Liver (tissue), 9 donors: Measurements from ENCODE around the gene HTR5A. TPM values are rescaled to one million over a fixed set of nuclear protein-coding genes. Genes with fewer than 3 reads are reported as not detected.

Experiments used
- DNase-seq: peaks from one replicate; pipeline ENCODE4 v3.0.0-alpha.2; 2017; ENCODE audit warnings: low spot score
- H3K27ac ChIP-seq, 2 donors: one replicate each; pipeline ENCODE4 v1.7.0; 2013; ENCODE audit warnings: inconsistent platforms in 2 of 2, low read length in 2 of 2, control low read depth in 1 of 2, low read depth in 1 of 2, mild to moderate bottlenecking in 1 of 2
- H3K27me3 ChIP-seq, 4 donors: one replicate each; pipeline versions ENCODE4 v1.6.1 to v1.7.0; 2013; ENCODE audit warnings: low read length in 3 of 4, inconsistent platforms in 1 of 4, mild to moderate bottlenecking in 1 of 4, moderate library complexity in 1 of 4; ENCODE audit not compliant: control insufficient read depth in 4 of 4, insufficient read depth in 4 of 4
- H3K36me3 ChIP-seq, 4 donors: one replicate each; pipeline versions ENCODE4 v1.6.1 to v1.7.0; 2013; ENCODE audit warnings: low read length in 3 of 4, mild to moderate bottlenecking in 3 of 4, low read depth in 1 of 4, moderate library complexity in 1 of 4; ENCODE audit not compliant: control insufficient read depth in 4 of 4, insufficient read depth in 3 of 4
- H3K4me1 ChIP-seq, 4 donors: one replicate each; pipeline versions ENCODE4 v1.6.1 to v1.7.0; 2013; ENCODE audit warnings: low read length in 3 of 4, mild to moderate bottlenecking in 3 of 4, moderate library complexity in 1 of 4; ENCODE audit not compliant: control insufficient read depth in 4 of 4, insufficient read depth in 4 of 4
- H3K4me3 ChIP-seq, 3 donors: one replicate each; pipeline versions ENCODE4 v1.6.1 to v1.7.0; 2013; ENCODE audit warnings: low read length in 3 of 3, control low read depth in 1 of 3, low read depth in 1 of 3, mild to moderate bottlenecking in 1 of 3
- H3K9ac ChIP-seq, 2 donors: one replicate each; pipeline ENCODE4 v1.7.0; 2013; ENCODE audit warnings: low read length in 2 of 2, mild to moderate bottlenecking in 2 of 2, moderate library complexity in 2 of 2, control low read depth in 1 of 2, low read depth in 1 of 2
- H3K9me3 ChIP-seq, 4 donors: one replicate each; pipeline versions ENCODE4 v1.6.1 to v1.7.0; 2013; ENCODE audit warnings: low read length in 3 of 4; ENCODE audit not compliant: control insufficient read depth in 4 of 4
- FOXA1 ChIP-seq: IDR thresholded peaks from 2 replicates; pipeline ENCODE4 v1.6.1; 2016; ENCODE audit warnings: antibody characterized with exemption
- FOXA2 ChIP-seq: IDR thresholded peaks from 2 replicates; pipeline ENCODE4 v1.6.1; 2016; ENCODE audit warnings: antibody characterized with exemption
- GABPA ChIP-seq, 2 donors: IDR thresholded peaks in 1 of 2; conservative IDR thresholded peaks in 1 of 2; 2 replicates each; pipeline ENCODE4 v1.6.1; 2016; ENCODE audit warnings: antibody characterized with exemption in 2 of 2, mild to moderate bottlenecking in 1 of 2, moderate library complexity in 1 of 2
- HNF4A ChIP-seq, 2 donors: conservative IDR thresholded peaks; 2 replicates each; pipeline ENCODE4 v1.6.1; 2016; ENCODE audit warnings: antibody characterized with exemption in 2 of 2, mild to moderate bottlenecking in 2 of 2
- HNF4G ChIP-seq: IDR thresholded peaks from 2 replicates; pipeline ENCODE4 v1.6.1; 2016; ENCODE audit warnings: antibody characterized with exemption
- JUND ChIP-seq, 2 donors: IDR thresholded peaks; 2 replicates each; pipeline ENCODE4 v1.6.1; 2016; ENCODE audit warnings: antibody characterized with exemption in 2 of 2
- NR2F2 ChIP-seq: IDR thresholded peaks from 2 replicates; pipeline ENCODE4 v1.6.1; 2016; ENCODE audit warnings: antibody characterized with exemption
- RAD21 ChIP-seq, 2 donors: IDR thresholded peaks; 2 replicates each; pipeline ENCODE4 v1.6.1; 2016; ENCODE audit warnings: antibody characterized with exemption in 2 of 2, mild to moderate bottlenecking in 2 of 2
- SP1 ChIP-seq: IDR thresholded peaks from 2 replicates; pipeline ENCODE4 v1.6.1; 2018; ENCODE audit warnings: antibody characterized with exemption, mild to moderate bottlenecking
- TAF1 ChIP-seq: conservative IDR thresholded peaks from 2 replicates; pipeline ENCODE4 v1.6.1; 2016; ENCODE audit warnings: antibody characterized with exemption, mild to moderate bottlenecking
- YY1 ChIP-seq: IDR thresholded peaks from 2 replicates; pipeline ENCODE4 v1.6.1; 2016; ENCODE audit warnings: antibody characterized with exemption, mild to moderate bottlenecking
- WGBS: extraction: QIAGEN DNeasy Blood & Tissue Kit; methylation state at CpG from one replicate; pipeline ENCODE4 v1.1.7; 2013; 5-methylcytosine and 5-hydroxymethylcytosine counted together
- polyA plus RNA-seq, 2 donors: library from polyadenylated mRNA; stranded (reverse) in 1 of 2; unstranded in 1 of 2; fragments of 200-250 nt in 1 of 2; fragments of >200 nt in 1 of 2; fragmentation: Nextera tagmentation in 1 of 2; extraction: Ambion mirVana in 1 of 2; gene quantifications; one replicate each; pipeline versions ENCODE4 v1.2.1 to v1.2.3, GENCODE V29; 2013 to 2015
- total RNA-seq, 2 donors: library from RNA; depleted of rRNA; stranded (reverse); fragments of >200 nt; gene quantifications; one replicate each; pipeline ENCODE4 v1.2.3, GENCODE V29; 2014
- TF ChIP-seq, protein P1 (sequence below): fragments of 150-350 bp; IDR thresholded peaks from 2 replicates; pipeline ENCODE4 v1.5.1; 2017; ENCODE audit warnings: improper control_type of control experiment, low read depth, low read length; ENCODE audit not compliant: missing input control
- TF ChIP-seq, protein P2 (sequence below): IDR thresholded peaks from 2 replicates; pipeline ENCODE4 v1.6.1; 2016; ENCODE audit warnings: antibody characterized with exemption
- TF ChIP-seq, protein P3 (sequence below): IDR thresholded peaks from 2 replicates; pipeline ENCODE4 v1.6.1; 2016; ENCODE audit warnings: antibody characterized with exemption
- TF ChIP-seq, protein P4 (sequence below): IDR thresholded peaks from 2 replicates; pipeline ENCODE4 v1.6.1; 2016; ENCODE audit warnings: antibody characterized with exemption, mild to moderate bottlenecking
- TF ChIP-seq, protein P5 (sequence below): IDR thresholded peaks from 2 replicates; pipeline ENCODE4 v1.6.1; 2016; ENCODE audit warnings: antibody characterized with exemption
- donor health status: healthy.
- donor health status: healthy.
- donor health status: healthy.
- donor health status: healthy.
- donor health status: healthy.

The HTR5A gene
- total and polyA plus RNA-seq, 4 donors = not detected

DNA sequence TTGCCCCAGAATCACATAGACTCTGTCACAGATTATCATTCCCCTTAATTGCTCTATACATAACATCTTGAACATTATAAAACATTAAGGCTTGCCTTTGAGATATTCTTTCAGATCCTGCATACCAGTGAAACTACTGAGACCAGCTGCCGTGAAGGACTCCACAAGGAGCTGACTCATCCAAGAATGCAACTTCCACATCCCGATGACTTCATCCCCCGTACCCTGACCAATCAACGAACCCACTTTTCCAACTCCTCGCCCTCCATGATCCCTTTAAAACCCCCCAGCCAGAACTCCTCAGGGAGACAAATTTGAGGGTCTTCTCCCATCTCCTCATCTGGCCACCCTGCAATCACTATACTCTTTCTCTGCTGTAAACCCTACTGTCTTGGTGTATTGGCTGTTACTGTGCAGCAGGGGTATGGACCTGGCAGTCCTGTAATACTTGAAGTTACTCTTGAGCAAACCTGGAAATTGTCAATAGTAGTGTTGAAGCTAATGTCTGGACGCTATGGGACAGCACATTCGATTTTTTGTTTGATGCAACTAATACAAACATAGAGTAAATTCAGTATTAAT is 49.8 kb downstream of the HTR5A start:
- peaks cover 0 to 7% (median 4%) of the 10 kb centered on the region in 4 donors for H3K9me3 ChIP-seq
- H3K27ac ChIP-seq = no peak overlapping the region
- DNase-seq = no peak
- TF ChIP-seq, protein P1, sequence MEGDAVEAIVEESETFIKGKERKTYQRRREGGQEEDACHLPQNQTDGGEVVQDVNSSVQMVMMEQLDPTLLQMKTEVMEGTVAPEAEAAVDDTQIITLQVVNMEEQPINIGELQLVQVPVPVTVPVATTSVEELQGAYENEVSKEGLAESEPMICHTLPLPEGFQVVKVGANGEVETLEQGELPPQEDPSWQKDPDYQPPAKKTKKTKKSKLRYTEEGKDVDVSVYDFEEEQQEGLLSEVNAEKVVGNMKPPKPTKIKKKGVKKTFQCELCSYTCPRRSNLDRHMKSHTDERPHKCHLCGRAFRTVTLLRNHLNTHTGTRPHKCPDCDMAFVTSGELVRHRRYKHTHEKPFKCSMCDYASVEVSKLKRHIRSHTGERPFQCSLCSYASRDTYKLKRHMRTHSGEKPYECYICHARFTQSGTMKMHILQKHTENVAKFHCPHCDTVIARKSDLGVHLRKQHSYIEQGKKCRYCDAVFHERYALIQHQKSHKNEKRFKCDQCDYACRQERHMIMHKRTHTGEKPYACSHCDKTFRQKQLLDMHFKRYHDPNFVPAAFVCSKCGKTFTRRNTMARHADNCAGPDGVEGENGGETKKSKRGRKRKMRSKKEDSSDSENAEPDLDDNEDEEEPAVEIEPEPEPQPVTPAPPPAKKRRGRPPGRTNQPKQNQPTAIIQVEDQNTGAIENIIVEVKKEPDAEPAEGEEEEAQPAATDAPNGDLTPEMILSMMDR = no peak
- TF ChIP-seq YY1 = no peak
- no peak for TF ChIP-seq TAF1
- no peak for TF ChIP-seq GABPA (IDR thresholded peaks at IDR 0.05 in 1 of 2, conservative IDR thresholded peaks at IDR 0.05 in 1 of 2)
- TF ChIP-seq, protein P2, sequence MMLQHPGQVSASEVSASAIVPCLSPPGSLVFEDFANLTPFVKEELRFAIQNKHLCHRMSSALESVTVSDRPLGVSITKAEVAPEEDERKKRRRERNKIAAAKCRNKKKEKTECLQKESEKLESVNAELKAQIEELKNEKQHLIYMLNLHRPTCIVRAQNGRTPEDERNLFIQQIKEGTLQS = no peak
- no peak for TF ChIP-seq RAD21 (IDR thresholded peaks at IDR 0.05)
- no peak for TF ChIP-seq FOXA2
- no peak for TF ChIP-seq HNF4A (conservative IDR thresholded peaks at IDR 0.05)
- TF ChIP-seq HNF4G = no peak
- TF ChIP-seq, protein P3, sequence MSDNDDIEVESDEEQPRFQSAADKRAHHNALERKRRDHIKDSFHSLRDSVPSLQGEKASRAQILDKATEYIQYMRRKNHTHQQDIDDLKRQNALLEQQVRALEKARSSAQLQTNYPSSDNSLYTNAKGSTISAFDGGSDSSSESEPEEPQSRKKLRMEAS = no peak
- TF ChIP-seq, protein P4, sequence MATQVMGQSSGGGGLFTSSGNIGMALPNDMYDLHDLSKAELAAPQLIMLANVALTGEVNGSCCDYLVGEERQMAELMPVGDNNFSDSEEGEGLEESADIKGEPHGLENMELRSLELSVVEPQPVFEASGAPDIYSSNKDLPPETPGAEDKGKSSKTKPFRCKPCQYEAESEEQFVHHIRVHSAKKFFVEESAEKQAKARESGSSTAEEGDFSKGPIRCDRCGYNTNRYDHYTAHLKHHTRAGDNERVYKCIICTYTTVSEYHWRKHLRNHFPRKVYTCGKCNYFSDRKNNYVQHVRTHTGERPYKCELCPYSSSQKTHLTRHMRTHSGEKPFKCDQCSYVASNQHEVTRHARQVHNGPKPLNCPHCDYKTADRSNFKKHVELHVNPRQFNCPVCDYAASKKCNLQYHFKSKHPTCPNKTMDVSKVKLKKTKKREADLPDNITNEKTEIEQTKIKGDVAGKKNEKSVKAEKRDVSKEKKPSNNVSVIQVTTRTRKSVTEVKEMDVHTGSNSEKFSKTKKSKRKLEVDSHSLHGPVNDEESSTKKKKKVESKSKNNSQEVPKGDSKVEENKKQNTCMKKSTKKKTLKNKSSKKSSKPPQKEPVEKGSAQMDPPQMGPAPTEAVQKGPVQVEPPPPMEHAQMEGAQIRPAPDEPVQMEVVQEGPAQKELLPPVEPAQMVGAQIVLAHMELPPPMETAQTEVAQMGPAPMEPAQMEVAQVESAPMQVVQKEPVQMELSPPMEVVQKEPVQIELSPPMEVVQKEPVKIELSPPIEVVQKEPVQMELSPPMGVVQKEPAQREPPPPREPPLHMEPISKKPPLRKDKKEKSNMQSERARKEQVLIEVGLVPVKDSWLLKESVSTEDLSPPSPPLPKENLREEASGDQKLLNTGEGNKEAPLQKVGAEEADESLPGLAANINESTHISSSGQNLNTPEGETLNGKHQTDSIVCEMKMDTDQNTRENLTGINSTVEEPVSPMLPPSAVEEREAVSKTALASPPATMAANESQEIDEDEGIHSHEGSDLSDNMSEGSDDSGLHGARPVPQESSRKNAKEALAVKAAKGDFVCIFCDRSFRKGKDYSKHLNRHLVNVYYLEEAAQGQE = no peak
- TF ChIP-seq JUND (IDR thresholded peaks at IDR 0.05) = no peak
- TF ChIP-seq SP1 = no peak
- TF ChIP-seq, protein P5, sequence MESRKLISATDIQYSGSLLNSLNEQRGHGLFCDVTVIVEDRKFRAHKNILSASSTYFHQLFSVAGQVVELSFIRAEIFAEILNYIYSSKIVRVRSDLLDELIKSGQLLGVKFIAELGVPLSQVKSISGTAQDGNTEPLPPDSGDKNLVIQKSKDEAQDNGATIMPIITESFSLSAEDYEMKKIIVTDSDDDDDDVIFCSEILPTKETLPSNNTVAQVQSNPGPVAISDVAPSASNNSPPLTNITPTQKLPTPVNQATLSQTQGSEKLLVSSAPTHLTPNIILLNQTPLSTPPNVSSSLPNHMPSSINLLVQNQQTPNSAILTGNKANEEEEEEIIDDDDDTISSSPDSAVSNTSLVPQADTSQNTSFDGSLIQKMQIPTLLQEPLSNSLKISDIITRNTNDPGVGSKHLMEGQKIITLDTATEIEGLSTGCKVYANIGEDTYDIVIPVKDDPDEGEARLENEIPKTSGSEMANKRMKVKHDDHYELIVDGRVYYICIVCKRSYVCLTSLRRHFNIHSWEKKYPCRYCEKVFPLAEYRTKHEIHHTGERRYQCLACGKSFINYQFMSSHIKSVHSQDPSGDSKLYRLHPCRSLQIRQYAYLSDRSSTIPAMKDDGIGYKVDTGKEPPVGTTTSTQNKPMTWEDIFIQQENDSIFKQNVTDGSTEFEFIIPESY = no peak
- H3K4me1 ChIP-seq = no peaks in the 10 kb centered on the region
- peaks cover 0 to 6% (median 0%) of the 10 kb centered on the region in 4 donors for H3K27me3 ChIP-seq
- no peaks in the 10 kb centered on the region for H3K36me3 ChIP-seq
- 79% methylated on average over 7 of the region's 7 CpGs for WGBS
- H3K4me3 ChIP-seq = peak overlapping the region in 1 of 3 donors; percentile 33
- no peak overlapping the region for H3K9ac ChIP-seq

DNA sequence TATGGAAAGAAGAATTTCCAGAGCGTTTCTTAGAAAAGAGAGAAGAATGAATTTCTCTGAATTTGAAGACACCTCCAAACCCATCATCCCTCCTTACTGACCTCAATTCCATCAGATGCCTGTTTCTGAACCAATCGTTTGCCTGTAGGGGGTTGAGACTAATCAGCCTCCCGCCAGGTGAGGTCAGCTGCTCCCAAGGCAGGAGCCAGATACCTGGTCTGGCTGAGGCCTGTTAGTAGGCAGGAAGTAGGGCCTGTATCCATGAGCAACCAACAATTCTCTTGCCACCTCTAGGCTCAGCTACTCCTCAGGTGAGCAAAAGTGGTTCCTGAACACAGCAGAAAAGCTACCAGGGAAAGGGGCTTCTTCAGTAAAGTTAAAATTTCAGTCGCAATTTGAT is 50.3 kb downstream of the HTR5A start:
- DNase-seq = no peak
- 84% methylated on average over 4 of the region's 4 CpGs for WGBS
- peaks cover 0 to 7% (median 4%) of the 10 kb centered on the region in 4 donors for H3K9me3 ChIP-seq
- H3K4me3 ChIP-seq = no peak overlapping the region
- peaks cover 0 to 6% (median 0%) of the 10 kb centered on the region in 4 donors for H3K27me3 ChIP-seq
- no peaks in the 10 kb centered on the region for H3K36me3 ChIP-seq
- H3K4me1 ChIP-seq = no peaks in the 10 kb centered on the region
- no peak overlapping the region for H3K9ac ChIP-seq
- no peak overlapping the region for H3K27ac ChIP-seq
- TF ChIP-seq TAF1 = no peak
- TF ChIP-seq, protein P3 = no peak
- TF ChIP-seq FOXA1 = no peak
- no peak for TF ChIP-seq NR2F2
- TF ChIP-seq, protein P1 = no peak
- TF ChIP-seq SP1 = no peak
- TF ChIP-seq, protein P4 = no peak
- no peak for TF ChIP-seq FOXA2
- TF ChIP-seq GABPA (IDR thresholded peaks at IDR 0.05 in 1 of 2, conservative IDR thresholded peaks at IDR 0.05 in 1 of 2) = no peak
- no peak for TF ChIP-seq HNF4A (conservative IDR thresholded peaks at IDR 0.05)
- TF ChIP-seq RAD21 (IDR thresholded peaks at IDR 0.05) = no peak
